BE2C (cell line): ENCODE measurements around the gene ZNF688. TPM values are rescaled to one million over a fixed set of nuclear protein-coding genes. Genes with fewer than 3 reads are reported as not detected.

Source experiments
- DNase-seq: peaks from one replicate; pipeline ENCODE4 v3.0.0-alpha.2; 2020
- H3K27me3 ChIP-seq: fragments of 250-450 bp; sonication (Bioruptor Pico); 2 replicates; pipeline ENCODE4 v1.5.1; 2020; ENCODE audit warnings: mild to moderate bottlenecking
- H3K36me3 ChIP-seq: fragments of 250-450 bp; sonication (Bioruptor Pico); 2 replicates; pipeline ENCODE4 v1.5.1; 2020; ENCODE audit warnings: mild to moderate bottlenecking
- H3K4me1 ChIP-seq: fragments of 250-450 bp; sonication (Bioruptor Pico); 2 replicates; pipeline ENCODE4 v1.5.1; 2020
- H3K4me3 ChIP-seq: 2 replicates; pipeline ENCODE4 v1.5.1; 2011; ENCODE audit warnings: low read depth, low read length
- H3K9me3 ChIP-seq: fragments of 250-450 bp; sonication (Bioruptor Pico); 2 replicates; pipeline ENCODE4 v1.5.1; 2020
- CTCF ChIP-seq: IDR thresholded peaks from 2 replicates; pipeline ENCODE4 v1.5.1; 2012; ENCODE audit warnings: mild to moderate bottlenecking, low read depth, low read length
- polyA plus RNA-seq: library from polyadenylated mRNA; unstranded; fragments of >200 nt; gene quantifications from one replicate; pipeline ENCODE4 v1.2.1, GENCODE V29; 2012; ENCODE audit warnings: low read depth, missing spikeins; ENCODE audit not compliant: insufficient read length, insufficient read depth

Gene ZNF688
- polyA plus RNA-seq, result 19.9 TPM

- Histone ChIP-seq H3K36me3 (0 out of 2 replicates have a peak, but pooled peaks cover 3% of the 10 kb centered on the region), H3K9me3 (no peaks in the 10 kb centered on the region), H3K27me3 (no peaks in the 10 kb centered on the region), H3K4me1 (no peaks in the 10 kb centered on the region; the same call in 1 of the 2 replicates), H3K4me3 (peak within 1 kb of the TSS; percentile 84)
- TF ChIP-seq CTCF, result no peak
- peak; percentile 93 for DNase-seq
Measured at GRCh38 chr16:30571445-30572322, at the start of gene ZNF688. ZNF688 (minus strand) TSS chr16:30571714; CDS start chr16:30571629, 85 bp downstream.

GRCh38 chr16:30620169-30620568 lies 48.7 kb upstream of the ZNF688 start:
- no peak overlapping the region for H3K4me3 ChIP-seq
- H3K36me3 ChIP-seq, result no peaks in the 10 kb centered on the region
- no peaks in the 10 kb centered on the region for H3K9me3 ChIP-seq
- peaks cover 6% of the 10 kb centered on the region for H3K4me1 ChIP-seq
- H3K27me3 ChIP-seq, result no peaks in the 10 kb centered on the region
- TF ChIP-seq CTCF, result no peak
- no peak for DNase-seq

- Histone ChIP-seq H3K4me3 (no peak overlapping the region), H3K36me3 (no peaks in the 10 kb centered on the region), H3K4me1 (peaks cover 7% of the 10 kb centered on the region), H3K27me3 (no peaks in the 10 kb centered on the region), H3K9me3 (no peaks in the 10 kb centered on the region)
- no peak for TF ChIP-seq CTCF
- no peak for DNase-seq
Measured at GRCh38 chr16:30619638-30620037, 48.1 kb upstream of the ZNF688 start.

GRCh38 chr16:30619202-30619601 lies 47.7 kb upstream of the ZNF688 start:
- no peak overlapping the region for H3K4me3 ChIP-seq
- DNase-seq, result no peak
- H3K36me3 ChIP-seq, result no peaks in the 10 kb centered on the region
- no peaks in the 10 kb centered on the region for H3K9me3 ChIP-seq
- H3K27me3 ChIP-seq, result no peaks in the 10 kb centered on the region
- no peak for TF ChIP-seq CTCF
- peaks cover 7% of the 10 kb centered on the region for H3K4me1 ChIP-seq

GRCh38 chr16:30615358-30616091 lies 44.0 kb upstream of the ZNF688 start:
- no peak overlapping the region for H3K4me3 ChIP-seq
- H3K9me3 ChIP-seq, result no peaks in the 10 kb centered on the region
- TF ChIP-seq CTCF, result peak; percentile 85
- H3K4me1 ChIP-seq, result peaks cover 7% of the 10 kb centered on the region
- no peaks in the 10 kb centered on the region for H3K36me3 ChIP-seq
- H3K27me3 ChIP-seq, result no peaks in the 10 kb centered on the region
- peak; percentile 85 for DNase-seq
